OCI-LY1 (cell line): Measurements from ENCODE around the gene FAM228B.

Source experiments
- EZH2 ChIP-seq: fragments of 200-600 bp; sonication (generic), shearing (Covaris generic); IDR thresholded peaks from 2 replicates; pipeline ENCODE4 v1.8.0; 2017; ENCODE audit warnings: borderline replicate concordance, mixed run types, mild to moderate bottlenecking, antibody characterized with exemption, low read length, moderate library complexity, mixed read lengths
- TF ChIP-seq, protein P1 (sequence below): fragments of 200-600 bp; sonication (generic), shearing (Covaris generic); IDR thresholded peaks from 2 replicates; pipeline ENCODE4 v1.5.1; 2017; ENCODE audit warnings: mild to moderate bottlenecking, antibody characterized with exemption, low read length, moderate library complexity, mixed read lengths

DNA sequence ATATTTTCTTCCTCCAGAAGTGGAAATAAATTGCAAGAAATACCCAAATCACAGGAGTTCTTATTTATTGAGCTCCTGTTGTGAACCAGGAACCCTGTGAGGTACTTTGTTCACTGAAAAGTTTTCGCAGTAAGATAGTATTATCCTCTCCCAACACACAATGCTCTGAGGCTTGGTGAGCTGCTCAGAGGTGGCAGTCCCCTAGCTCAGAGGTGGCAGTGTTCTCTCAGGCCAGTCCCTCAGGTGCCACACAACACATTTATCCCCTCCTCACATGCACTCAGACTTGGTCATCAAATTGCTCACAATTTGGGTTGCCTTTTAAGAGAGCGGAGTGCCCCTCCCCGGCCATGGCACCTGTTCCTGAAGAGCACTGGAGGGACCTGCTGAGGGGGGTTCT, 77.5 kb downstream of the FAM228B start:
- TF ChIP-seq, protein P1, sequence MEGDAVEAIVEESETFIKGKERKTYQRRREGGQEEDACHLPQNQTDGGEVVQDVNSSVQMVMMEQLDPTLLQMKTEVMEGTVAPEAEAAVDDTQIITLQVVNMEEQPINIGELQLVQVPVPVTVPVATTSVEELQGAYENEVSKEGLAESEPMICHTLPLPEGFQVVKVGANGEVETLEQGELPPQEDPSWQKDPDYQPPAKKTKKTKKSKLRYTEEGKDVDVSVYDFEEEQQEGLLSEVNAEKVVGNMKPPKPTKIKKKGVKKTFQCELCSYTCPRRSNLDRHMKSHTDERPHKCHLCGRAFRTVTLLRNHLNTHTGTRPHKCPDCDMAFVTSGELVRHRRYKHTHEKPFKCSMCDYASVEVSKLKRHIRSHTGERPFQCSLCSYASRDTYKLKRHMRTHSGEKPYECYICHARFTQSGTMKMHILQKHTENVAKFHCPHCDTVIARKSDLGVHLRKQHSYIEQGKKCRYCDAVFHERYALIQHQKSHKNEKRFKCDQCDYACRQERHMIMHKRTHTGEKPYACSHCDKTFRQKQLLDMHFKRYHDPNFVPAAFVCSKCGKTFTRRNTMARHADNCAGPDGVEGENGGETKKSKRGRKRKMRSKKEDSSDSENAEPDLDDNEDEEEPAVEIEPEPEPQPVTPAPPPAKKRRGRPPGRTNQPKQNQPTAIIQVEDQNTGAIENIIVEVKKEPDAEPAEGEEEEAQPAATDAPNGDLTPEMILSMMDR: no peak
- no peak for TF ChIP-seq EZH2
